ENCODE measurements around the gene RAPGEF6. TPM values are rescaled to one million over a fixed set of nuclear protein-coding genes. Genes with fewer than 3 reads are reported as not detected.
"Not testable (repeated sequence)": the region's sequence is repeated elsewhere in the genome, so short reads cannot be mapped to it uniquely, and the experiment has no call there.

The RAPGEF6 gene
- total RNA-seq, 4 donors from 2014 or later, result 10.2 to 26.5 (median 13.7) TPM

- no peak overlapping the region for H3K27ac ChIP-seq
- intact Hi-C loops (cut with DNase I), result no loop called here
These were observed 252.3 kb downstream of the RAPGEF6 start for GRCh38 chr5:131382407-131383395.

DNA sequence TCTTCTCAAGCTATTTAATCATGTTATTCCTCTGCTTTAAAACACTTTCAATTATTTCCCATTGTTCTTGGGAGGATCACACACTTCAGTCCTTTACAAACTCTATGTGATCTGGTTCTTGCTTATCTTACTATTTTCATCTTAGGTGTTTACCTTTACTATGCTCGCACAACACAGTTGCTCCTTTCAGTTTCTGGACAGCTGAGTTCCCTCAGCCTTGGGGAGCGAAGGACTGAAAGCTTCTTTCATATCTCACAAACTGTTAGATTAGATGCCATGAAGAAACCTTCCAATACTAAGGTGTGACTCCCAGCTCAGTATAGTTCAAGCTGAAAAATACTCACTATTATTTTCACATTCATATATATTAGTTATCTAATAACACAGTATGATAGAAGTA lies 253.3 kb downstream of the RAPGEF6 start:
- Histone ChIP-seq H3K9me3 (no peaks in the 10 kb centered on the region), H3K36me3 (peaks cover 0 to 15% (median 0%) of the 10 kb centered on the region in 3 donors), H3K27ac (no peak overlapping the region), H3K27me3 (no peaks in the 10 kb centered on the region), H3K4me3 (no peak overlapping the region), H3K4me1 (peaks cover 0 to 58% (median 28%) of the 10 kb centered on the region in 3 donors)
- no peak for TF ChIP-seq POLR2A (IDR thresholded peaks at IDR 0.05)
- TF ChIP-seq CTCF (IDR thresholded peaks at IDR 0.05), result no peak
- DNase-seq, result no peak
- WGBS, 2 donors, result 88 to 94% methylated on average over 2 of the region's 2 CpGs
- intact Hi-C loops (cut with DNase I), result no loop called here

More at GRCh38 chr5:131382407-131383395, 252.3 kb downstream of the RAPGEF6 start:
- Histone ChIP-seq H3K4me3 (no peak overlapping the region), H3K36me3 (peaks cover 0 to 20% (median 0%) of the 10 kb centered on the region in 3 donors), H3K9me3 (no peaks in the 10 kb centered on the region), H3K4me1 (peaks cover 0 to 54% (median 28%) of the 10 kb centered on the region in 3 donors), H3K27me3 (no peaks in the 10 kb centered on the region)
- TF ChIP-seq POLR2A (IDR thresholded peaks at IDR 0.05) (no peak), CTCF (IDR thresholded peaks at IDR 0.05) (peak in 5 of 6 experiments; percentile 23 to 61 (median 50))
- no peak for DNase-seq
- WGBS, 2 donors, result 75 to 85% methylated on average over 2 to 3 of the region's 3 CpGs

GRCh38 chr5:131381021-131381420 lies 254.0 kb downstream of the RAPGEF6 start:
- H3K27ac ChIP-seq, result peak overlapping the region in 2 of 4 donors; percentile 58 to 71
- intact Hi-C loops (cut with DNase I), result no loop called here

GRCh38 chr5:131380238-131380637 lies 254.8 kb downstream of the RAPGEF6 start:
- H3K27me3 ChIP-seq; H3K36me3 ChIP-seq; H3K9me3 ChIP-seq; intact Hi-C loops (cut with DNase I); DNase-seq; H3K4me3 ChIP-seq: not testable (repeated sequence)
- WGBS, 2 donors, result 44 to 51% methylated on average over 2 of the region's 2 CpGs
- Histone ChIP-seq H3K27ac (peak overlapping the region; percentile 29 to 80 (median 64)), H3K4me1 (peaks cover 0 to 50% (median 28%) of the 10 kb centered on the region in 3 donors)

More at GRCh38 chr5:131381021-131381420, 254.0 kb downstream of the RAPGEF6 start:
- no peaks in the 10 kb centered on the region for H3K9me3 ChIP-seq
- WGBS, 2 donors, result 97 to 100% methylated on average over 4 of the region's 4 CpGs
- TF ChIP-seq CTCF (IDR thresholded peaks at IDR 0.05) (no peak), POLR2A (IDR thresholded peaks at IDR 0.05) (no peak)
- peaks cover 0 to 51% (median 28%) of the 10 kb centered on the region in 3 donors for H3K4me1 ChIP-seq
- peaks cover 0 to 7% (median 0%) of the 10 kb centered on the region in 3 donors for H3K36me3 ChIP-seq
- H3K4me3 ChIP-seq, result no peak overlapping the region
- no peaks in the 10 kb centered on the region for H3K27me3 ChIP-seq
- DNase-seq, result no peak

GRCh38 chr5:131379723-131380122 lies 255.3 kb downstream of the RAPGEF6 start:
- H3K27me3 ChIP-seq, result no peaks in the 10 kb centered on the region
- no peak for DNase-seq
- no peaks in the 10 kb centered on the region for H3K9me3 ChIP-seq
- H3K27ac ChIP-seq, result peak overlapping the region; percentile 31 to 80 (median 64)
- H3K4me3 ChIP-seq, result no peak overlapping the region
- WGBS, 2 donors, result 19 to 32% methylated on average over 7 of the region's 7 CpGs
- no peaks in the 10 kb centered on the region for H3K36me3 ChIP-seq
- intact Hi-C loops (cut with DNase I), result no loop called here
- H3K4me1 ChIP-seq, result peaks cover 0 to 50% (median 28%) of the 10 kb centered on the region in 3 donors
- TF ChIP-seq POLR2A (IDR thresholded peaks at IDR 0.05), result peak in 1 of 4 donors; percentile 22
- TF ChIP-seq CTCF (IDR thresholded peaks at IDR 0.05), result no peak
